Stomach (tissue), 9 donors: Measurements from ENCODE around the gene DYNC1H1. TPM values are rescaled to one million over a fixed set of nuclear protein-coding genes. Genes with fewer than 3 reads are reported as not detected.

Source experiments
- DNase-seq, 2 donors: peaks; one replicate each; pipeline versions ENCODE4 v3.0.0 to v3.0.0-alpha.2; 2013 to 2019
- H3K27ac ChIP-seq, 5 donors: fragments of 200-600 bp in 4 of 5; sonication (generic) in 4 of 5; one replicate each; pipeline ENCODE4 v1.5.1; 2013 to 2019; ENCODE audit warnings: mild to moderate bottlenecking in 1 of 5, moderate library complexity in 1 of 5
- H3K27me3 ChIP-seq, 3 donors: fragments of 200-600 bp; sonication (generic); one replicate each; pipeline ENCODE4 v1.5.1; 2017 to 2019; ENCODE audit warnings: mixed run types in 1 of 3
- H3K36me3 ChIP-seq, 4 donors: fragments of 200-600 bp; sonication (generic); 1 replicate in 3 of 4; 2 replicates in 1 of 4; pipeline ENCODE4 v1.5.1; 2016 to 2019
- H3K4me1 ChIP-seq, 4 donors: fragments of 200-600 bp; sonication (generic); one replicate each; pipeline ENCODE4 v1.5.1; 2016 to 2019
- H3K4me3 ChIP-seq, 4 donors: fragments of 200-600 bp; sonication (generic) in 3 of 4; one replicate each; pipeline ENCODE4 v1.5.1; 2016 to 2019; ENCODE audit warnings: mild to moderate bottlenecking in 1 of 4
- H3K9me3 ChIP-seq, 4 donors: fragments of 200-600 bp; sonication (generic); one replicate each; pipeline ENCODE4 v1.5.1; 2016 to 2019
- EP300 ChIP-seq: sonication (generic); formaldehyde crosslinking; IDR thresholded peaks from one replicate; pipeline ENCODE4 v1.6.1; 2017; ENCODE audit warnings: antibody characterized with exemption
- POLR2A ChIP-seq, 4 donors: fragments of 450-650 bp; IDR thresholded peaks; one replicate each; pipeline ENCODE4 v1.6.1; 2016; ENCODE audit warnings: antibody characterized with exemption in 4 of 4, control low read depth in 2 of 4, mild to moderate bottlenecking in 1 of 4, moderate library complexity in 1 of 4
- POLR2AphosphoS5 ChIP-seq, 3 donors: sonication (generic); formaldehyde crosslinking; IDR thresholded peaks; one replicate each; pipeline ENCODE4 v1.6.1; 2016; ENCODE audit warnings: antibody characterized with exemption in 3 of 3
- WGBS, 5 donors: extraction: QIAGEN DNeasy Blood & Tissue Kit in 3 of 5; methylation state at CpG; one replicate each; pipeline versions ENCODE4 v1.1.5 to v1.1.7; 2013 to 2018; 5-methylcytosine and 5-hydroxymethylcytosine counted together
- intact Hi-C: fragments of 100-400 bp; cut with DNase I; formaldehyde crosslinking; loops from one replicate; pipeline ENCODE4 v1.15.1; 2023; ENCODE audit warnings: low total_unique reads
- polyA plus RNA-seq, 3 donors: library from polyadenylated mRNA; stranded (reverse); fragments of 200-250 nt; gene quantifications; one replicate each; pipeline ENCODE4 v1.2.3, GENCODE V29; 2013
- total RNA-seq, 5 donors: library from RNA; depleted of rRNA; stranded (reverse); fragments of >200 nt; gene quantifications; one replicate each; pipeline versions ENCODE4 v1.1.0 to v1.2.3, GENCODE V29; 2014 to 2016
- TF ChIP-seq, protein P1 (sequence below), 7 experiments: fragments of 450-650 bp in 4 of 7; fragments of 200-600 bp in 3 of 7; sonication (generic) in 3 of 7; IDR thresholded peaks; one replicate each; pipeline ENCODE4 v1.5.1; 2016 to 2019; ENCODE audit warnings: antibody characterized with exemption in 7 of 7, control low read depth in 2 of 7, mild to moderate bottlenecking in 1 of 7
- donor health status: healthy with polysubstance abuse.
- donor health status: Bipolar disorder and iron deficiency.
- donor health status: healthy.

DYNC1H1 gene
- total and polyA plus RNA-seq, 8 donors, result 52.9 to 651 (median 332) TPM

- Histone ChIP-seq H3K4me3 (no peak overlapping the region), H3K36me3 (peaks cover 13 to 75% (median 71%) of the 10 kb centered on the region in 4 donors), H3K27me3 (no peaks in the 10 kb centered on the region), H3K27ac (no peak overlapping the region), H3K9me3 (no peaks in the 10 kb centered on the region), H3K4me1 (peaks cover 0 to 15% (median 4%) of the 10 kb centered on the region in 4 donors)
- 96 to 98% (median 97%) methylated on average over 33 of the region's 33 CpGs for WGBS, 5 donors
- DNase-seq, result no peak
- intact Hi-C loops, result no loop called here
- TF ChIP-seq, protein P1, sequence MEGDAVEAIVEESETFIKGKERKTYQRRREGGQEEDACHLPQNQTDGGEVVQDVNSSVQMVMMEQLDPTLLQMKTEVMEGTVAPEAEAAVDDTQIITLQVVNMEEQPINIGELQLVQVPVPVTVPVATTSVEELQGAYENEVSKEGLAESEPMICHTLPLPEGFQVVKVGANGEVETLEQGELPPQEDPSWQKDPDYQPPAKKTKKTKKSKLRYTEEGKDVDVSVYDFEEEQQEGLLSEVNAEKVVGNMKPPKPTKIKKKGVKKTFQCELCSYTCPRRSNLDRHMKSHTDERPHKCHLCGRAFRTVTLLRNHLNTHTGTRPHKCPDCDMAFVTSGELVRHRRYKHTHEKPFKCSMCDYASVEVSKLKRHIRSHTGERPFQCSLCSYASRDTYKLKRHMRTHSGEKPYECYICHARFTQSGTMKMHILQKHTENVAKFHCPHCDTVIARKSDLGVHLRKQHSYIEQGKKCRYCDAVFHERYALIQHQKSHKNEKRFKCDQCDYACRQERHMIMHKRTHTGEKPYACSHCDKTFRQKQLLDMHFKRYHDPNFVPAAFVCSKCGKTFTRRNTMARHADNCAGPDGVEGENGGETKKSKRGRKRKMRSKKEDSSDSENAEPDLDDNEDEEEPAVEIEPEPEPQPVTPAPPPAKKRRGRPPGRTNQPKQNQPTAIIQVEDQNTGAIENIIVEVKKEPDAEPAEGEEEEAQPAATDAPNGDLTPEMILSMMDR (IDR thresholded peaks at IDR 0.05), result no peak
- no peak for TF ChIP-seq POLR2A (IDR thresholded peaks at IDR 0.05)
- no peak for TF ChIP-seq EP300
- TF ChIP-seq POLR2AphosphoS5 (IDR thresholded peaks at IDR 0.05), result no peak
These were observed 39.2 kb upstream of the DYNC1H1 start for GRCh38 chr14:101925152-101925551.

GRCh38 chr14:101926085-101926484 is 38.3 kb upstream of the DYNC1H1 start:
- H3K9me3 ChIP-seq, result no peaks in the 10 kb centered on the region
- DNase-seq, result no peak
- peaks cover 0 to 15% (median 4%) of the 10 kb centered on the region in 4 donors for H3K4me1 ChIP-seq
- intact Hi-C loops, result no loop called here
- H3K27ac ChIP-seq, result peak overlapping the region in 1 of 5 donors; percentile 81
- 83 to 93% (median 90%) methylated on average over 8 of the region's 8 CpGs for WGBS, 5 donors
- no peak overlapping the region for H3K4me3 ChIP-seq
- peaks cover 10 to 66% (median 62%) of the 10 kb centered on the region in 4 donors for H3K36me3 ChIP-seq
- no peaks in the 10 kb centered on the region for H3K27me3 ChIP-seq
- TF ChIP-seq POLR2A (IDR thresholded peaks at IDR 0.05), result no peak

DNA sequence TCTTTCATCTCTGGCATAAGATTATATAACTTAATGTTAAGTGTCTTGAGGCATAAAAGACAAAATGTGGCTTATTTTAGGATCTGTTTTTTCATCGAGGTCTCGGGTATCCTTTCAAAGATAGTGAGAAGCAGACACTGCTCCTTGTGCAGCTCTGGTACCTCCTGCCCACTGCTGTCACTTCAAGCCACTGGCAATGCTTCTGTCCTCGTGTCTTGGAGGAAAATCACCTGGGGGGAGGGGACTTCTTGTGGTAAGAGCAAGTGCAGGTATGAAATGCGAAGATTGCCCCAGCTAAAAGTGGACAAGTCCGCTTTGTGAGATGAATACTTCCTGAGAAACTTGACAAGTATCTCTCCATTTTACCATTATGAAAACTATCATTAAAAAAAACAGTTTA is 37.8 kb upstream of the DYNC1H1 start:
- DNase-seq, result no peak
- Histone ChIP-seq H3K36me3 (peaks cover 7 to 61% (median 57%) of the 10 kb centered on the region in 4 donors), H3K9me3 (no peaks in the 10 kb centered on the region), H3K4me1 (peaks cover 0 to 15% (median 4%) of the 10 kb centered on the region in 4 donors), H3K27ac (peak overlapping the region in 4 of 5 donors; percentile 25 to 81 (median 71)), H3K27me3 (no peaks in the 10 kb centered on the region), H3K4me3 (no peak overlapping the region)
- TF ChIP-seq, protein P1 (IDR thresholded peaks at IDR 0.05), result no peak
- TF ChIP-seq EP300, result no peak
- TF ChIP-seq POLR2AphosphoS5 (IDR thresholded peaks at IDR 0.05), result no peak
- 83 to 86% (median 85%) methylated on average over 5 of the region's 5 CpGs for WGBS, 5 donors
- intact Hi-C loops, result no loop called here

- no peak for TF ChIP-seq POLR2A (IDR thresholded peaks at IDR 0.05)
- TF ChIP-seq, protein P1 (IDR thresholded peaks at IDR 0.05), result no peak
- peak; percentile 83 for TF ChIP-seq EP300
- TF ChIP-seq POLR2AphosphoS5 (IDR thresholded peaks at IDR 0.05), result peak in 2 of 3 donors; percentile 63 to 73
- Histone ChIP-seq H3K4me3 (no peak overlapping the region), H3K36me3 (peaks cover 7 to 48% (median 45%) of the 10 kb centered on the region in 4 donors), H3K4me1 (peaks cover 0 to 15% (median 4%) of the 10 kb centered on the region in 4 donors), H3K27ac (peak overlapping the region in 4 of 5 donors; percentile 56 to 81 (median 71)), H3K27me3 (no peaks in the 10 kb centered on the region), H3K9me3 (no peaks in the 10 kb centered on the region)
- peak; percentile 53 to 89 for DNase-seq
- WGBS, 5 donors, result 51 to 72% (median 58%) methylated on average over 10 of the region's 10 CpGs
- intact Hi-C loops, result no loop called here
These were observed 36.5 kb upstream of the DYNC1H1 start for GRCh38 chr14:101927859-101928258.

- no peaks in the 10 kb centered on the region for H3K27me3 ChIP-seq
- intact Hi-C loops, result no loop called here
- H3K4me1 ChIP-seq, result peaks cover 0 to 15% (median 4%) of the 10 kb centered on the region in 4 donors
- peaks cover 7 to 42% (median 39%) of the 10 kb centered on the region in 4 donors for H3K36me3 ChIP-seq
- 85 to 91% (median 89%) methylated on average over 24 of the region's 24 CpGs for WGBS, 5 donors
- no peak for DNase-seq
- no peak overlapping the region for H3K4me3 ChIP-seq
- H3K27ac ChIP-seq, result peak overlapping the region in 4 of 5 donors; percentile 56 to 81 (median 71)
- no peaks in the 10 kb centered on the region for H3K9me3 ChIP-seq
- TF ChIP-seq POLR2A (IDR thresholded peaks at IDR 0.05), result no peak
- TF ChIP-seq, protein P1 (IDR thresholded peaks at IDR 0.05), result no peak
- TF ChIP-seq EP300, result no peak
- no peak for TF ChIP-seq POLR2AphosphoS5 (IDR thresholded peaks at IDR 0.05)
These were observed 35.9 kb upstream of the DYNC1H1 start for GRCh38 chr14:101928415-101928841.
